ENCODE results near the gene SLC1A7. TPM values are rescaled to one million over a fixed set of nuclear protein-coding genes. Genes with fewer than 3 reads are reported as not detected.

The SLC1A7 gene
- polyA plus RNA-seq, 4 donors: 0.06 to 0.86 (median 0.16) TPM

GRCh38 chr1:53078333-53079101 is 63.9 kb downstream of the SLC1A7 start:
- DNase-seq (ENCODE audit: low read depth in 4 of 4, low spot score in 3 of 4): no peak

- no peak for DNase-seq (ENCODE audit: low read depth in 4 of 4, low spot score in 3 of 4)
Observed at GRCh38 chr1:53077599-53077965, 64.9 kb downstream of the SLC1A7 start.

DNA sequence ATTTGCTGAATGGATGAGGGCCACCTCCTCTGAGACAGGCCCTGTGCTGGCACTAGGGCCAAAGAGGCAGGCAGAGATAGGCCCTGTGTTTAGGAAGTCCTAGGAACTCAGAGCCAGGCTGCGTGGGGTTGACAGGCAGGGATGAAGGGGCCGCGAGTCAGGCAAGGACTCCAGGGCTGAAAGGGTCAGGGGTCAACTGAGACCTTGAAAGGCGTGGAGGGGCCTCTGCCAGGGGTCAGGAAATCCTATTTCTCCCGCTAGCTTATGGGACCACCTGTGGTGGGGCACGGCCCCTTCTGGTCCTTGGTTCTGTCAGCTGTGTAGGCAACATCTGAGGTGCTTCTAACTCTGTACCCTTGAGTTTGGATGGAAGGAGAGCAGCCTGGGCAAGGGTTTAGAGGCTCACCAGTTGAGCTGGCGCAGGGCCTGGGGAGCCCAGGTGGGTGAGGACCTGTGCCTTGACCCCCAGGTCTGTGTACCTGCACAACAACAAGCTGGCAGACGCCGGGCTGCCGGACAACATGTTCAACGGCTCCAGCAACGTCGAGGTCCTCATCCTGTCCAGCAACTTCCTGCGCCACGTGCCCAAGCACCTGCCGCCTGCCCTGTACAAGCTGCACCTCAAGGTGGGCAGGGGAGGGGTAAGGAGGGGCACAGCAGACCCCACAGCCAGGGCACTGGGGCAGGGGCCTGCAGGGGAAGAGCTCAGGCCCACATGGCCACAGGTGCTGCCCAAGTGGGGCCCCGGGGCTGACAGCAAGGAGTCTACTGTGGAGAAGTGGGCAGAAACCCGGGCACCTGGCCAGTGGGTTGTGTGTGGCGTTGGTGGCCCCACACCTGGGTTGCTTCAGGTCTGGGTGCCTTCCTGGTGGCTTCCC is 65.5 kb downstream of the SLC1A7 start:
- no peak for DNase-seq (ENCODE audit: low read depth in 4 of 4, low spot score in 3 of 4)

GRCh38 chr1:53076165-53076564 is 66.3 kb downstream of the SLC1A7 start:
- DNase-seq (ENCODE audit: low read depth in 4 of 4, low spot score in 3 of 4): no peak

DNA sequence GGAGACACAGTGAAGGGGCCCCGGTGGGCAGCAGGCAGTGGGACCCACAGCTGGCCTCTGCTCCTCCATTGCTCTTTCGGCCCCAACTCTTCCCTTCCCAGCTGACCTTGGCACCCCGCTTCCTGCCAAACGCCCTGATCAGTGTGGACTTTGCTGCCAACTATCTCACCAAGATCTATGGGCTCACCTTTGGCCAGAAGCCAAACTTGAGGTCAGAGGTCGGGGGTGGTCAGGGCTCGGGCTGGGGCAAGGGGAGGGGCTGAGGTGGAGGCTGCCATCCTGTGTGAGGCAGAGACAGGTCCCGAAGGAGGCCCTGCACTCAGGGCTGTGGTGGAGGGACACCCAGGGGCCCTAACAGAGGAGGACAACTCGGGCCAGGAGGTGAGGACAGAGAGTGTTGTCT is 66.7 kb downstream of the SLC1A7 start:
- no peak for DNase-seq (ENCODE audit: low read depth in 4 of 4, low spot score in 3 of 4)

GRCh38 chr1:53075206-53075605 is 67.2 kb downstream of the SLC1A7 start:
- DNase-seq (ENCODE audit: low read depth in 4 of 4, low spot score in 3 of 4): no peak

- no peak for DNase-seq (ENCODE audit: low read depth in 4 of 4, low spot score in 3 of 4)
Observed at GRCh38 chr1:53074313-53075154, 67.9 kb downstream of the SLC1A7 start.

- DNase-seq (ENCODE audit: low read depth in 4 of 4, low spot score in 3 of 4): no peak
Observed at GRCh38 chr1:53073868-53074311, 68.5 kb downstream of the SLC1A7 start.

GRCh38 chr1:53073287-53073686 is 69.2 kb downstream of the SLC1A7 start:
- no peak for DNase-seq (ENCODE audit: low read depth in 4 of 4, low spot score in 3 of 4)

- DNase-seq (ENCODE audit: low read depth in 4 of 4, low spot score in 3 of 4): no peak
Observed at GRCh38 chr1:53071915-53072314, 70.5 kb downstream of the SLC1A7 start.

DNA sequence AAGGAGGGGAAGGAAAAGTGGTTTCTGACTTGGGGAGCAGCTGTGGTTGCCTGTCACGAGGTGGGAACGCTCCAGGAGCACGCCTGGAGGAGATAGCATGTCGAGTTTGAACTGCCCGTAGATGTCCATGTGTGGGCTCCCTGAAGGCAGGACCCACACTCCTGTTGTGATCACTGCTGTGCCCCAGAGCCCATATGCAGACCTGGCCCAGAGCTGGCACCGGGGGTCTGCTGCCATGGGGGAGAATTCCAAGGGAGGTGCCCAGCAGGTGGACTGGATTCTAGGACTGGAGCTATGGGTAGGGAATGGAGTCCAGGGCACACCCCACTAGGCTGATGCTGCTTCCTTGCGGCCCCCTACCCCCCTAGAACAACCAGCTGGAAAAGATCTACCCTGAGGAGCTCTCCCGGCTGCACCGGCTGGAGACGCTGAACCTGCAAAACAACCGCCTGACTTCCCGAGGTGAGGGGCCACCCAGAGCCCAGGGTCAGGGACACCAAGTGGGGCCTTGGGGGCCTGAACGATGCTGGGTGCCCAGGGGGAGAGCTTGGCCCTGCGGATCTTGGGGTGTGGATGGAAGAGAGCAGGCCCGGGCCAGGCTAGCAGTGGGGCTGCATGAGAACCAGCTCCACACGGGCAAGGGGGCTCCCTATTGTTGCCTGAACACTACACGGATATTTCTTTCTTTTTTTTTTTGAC is 71.1 kb downstream of the SLC1A7 start:
- no peak for DNase-seq (ENCODE audit: low read depth in 4 of 4, low spot score in 3 of 4)

GRCh38 chr1:53070621-53071020 is 71.8 kb downstream of the SLC1A7 start:
- no peak for DNase-seq (ENCODE audit: low read depth in 4 of 4, low spot score in 3 of 4)

- DNase-seq (ENCODE audit: low read depth in 4 of 4, low spot score in 3 of 4): no peak
Observed at GRCh38 chr1:53069663-53070327, 72.6 kb downstream of the SLC1A7 start.

GRCh38 chr1:53069265-53069662 is 73.2 kb downstream of the SLC1A7 start:
- no peak for DNase-seq (ENCODE audit: low read depth in 4 of 4, low spot score in 3 of 4)

DNA sequence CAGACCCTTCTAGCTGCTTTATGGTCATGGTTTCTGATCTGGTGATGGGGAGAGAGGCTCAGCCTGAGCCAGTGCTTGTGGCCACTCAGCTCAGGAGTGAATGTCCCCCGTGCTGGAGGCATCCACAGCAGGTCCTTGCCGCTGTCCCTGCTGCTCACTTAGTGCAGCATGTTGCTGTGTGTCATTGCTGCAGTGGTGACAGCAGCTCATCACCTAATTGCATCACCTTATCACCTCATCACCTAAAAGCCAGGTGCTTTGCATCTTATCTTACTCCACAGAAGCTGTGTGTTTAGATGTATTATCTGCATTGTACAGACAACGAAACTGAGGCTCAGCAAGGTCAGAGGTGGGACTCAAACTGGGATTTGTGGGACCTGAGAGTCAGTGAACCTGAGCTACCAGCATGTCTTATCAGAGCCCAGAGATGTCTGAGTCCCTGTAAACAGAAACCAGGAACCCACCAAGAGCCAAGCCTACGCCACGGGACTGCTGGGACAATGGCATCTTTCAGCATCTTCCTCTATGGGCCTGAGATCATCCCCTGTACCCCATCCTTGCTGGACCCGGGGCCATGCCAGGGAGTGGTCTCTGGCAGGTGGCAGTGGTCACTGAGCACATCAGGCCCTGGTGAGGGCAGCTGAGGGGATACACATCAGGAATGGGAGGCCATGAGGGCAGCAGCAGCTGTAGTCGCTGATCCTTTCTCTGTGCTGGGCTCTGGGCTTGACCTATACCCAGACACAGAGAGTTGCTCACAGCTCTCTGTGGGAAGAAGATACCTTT is 73.9 kb downstream of the SLC1A7 start:
- no peak for DNase-seq (ENCODE audit: low read depth in 4 of 4, low spot score in 3 of 4)

GRCh38 chr1:53067886-53068285 is 74.6 kb downstream of the SLC1A7 start:
- DNase-seq (ENCODE audit: low read depth in 4 of 4, low spot score in 3 of 4): no peak

GRCh38 chr1:53066891-53067738 is 75.3 kb downstream of the SLC1A7 start:
- DNase-seq (ENCODE audit: low read depth in 4 of 4, low spot score in 3 of 4): no peak

- no peak for DNase-seq (ENCODE audit: low read depth in 4 of 4, low spot score in 3 of 4)
Observed at GRCh38 chr1:53066488-53066887, 76.0 kb downstream of the SLC1A7 start.
